SK-N-SH (cell line): ENCODE results near the gene P3R3URF.

ENCODE experiments used
- EP300 ChIP-seq, 2 experiments: IDR thresholded peaks; 2 replicates each; pipeline versions ENCODE4 v1.4.0 to v1.6.1; 2012; ENCODE audit warnings: borderline replicate concordance in 1 of 2, low read depth in 1 of 2, low read length in 1 of 2
- EZH2phosphoT487 ChIP-seq: fragments of 200-600 bp; sonication (generic); IDR thresholded peaks from 2 replicates; pipeline ENCODE4 v1.6.1; 2017; ENCODE audit warnings: low read depth, mixed run types, mild to moderate bottlenecking, antibody characterized with exemption, moderate library complexity, borderline replicate concordance
- GABPA ChIP-seq: IDR thresholded peaks from 2 replicates; pipeline ENCODE4 v1.4.0; 2012; ENCODE audit warnings: low read depth, mild to moderate bottlenecking
- RFX5 ChIP-seq: IDR thresholded peaks from 2 replicates; pipeline ENCODE4 v1.6.1; 2012; ENCODE audit warnings: mild to moderate bottlenecking, improper control_type of control experiment, low read length
- YY1 ChIP-seq: IDR thresholded peaks from 2 replicates; pipeline ENCODE4 v1.4.0; 2012; ENCODE audit warnings: low read depth, mild to moderate bottlenecking
- TF ChIP-seq, protein P1 (sequence below): fragments of 200-600 bp; sonication (generic); IDR thresholded peaks from 2 replicates; pipeline ENCODE4 v1.6.1; 2017; ENCODE audit warnings: antibody characterized with exemption, mild to moderate bottlenecking, moderate library complexity

DNA sequence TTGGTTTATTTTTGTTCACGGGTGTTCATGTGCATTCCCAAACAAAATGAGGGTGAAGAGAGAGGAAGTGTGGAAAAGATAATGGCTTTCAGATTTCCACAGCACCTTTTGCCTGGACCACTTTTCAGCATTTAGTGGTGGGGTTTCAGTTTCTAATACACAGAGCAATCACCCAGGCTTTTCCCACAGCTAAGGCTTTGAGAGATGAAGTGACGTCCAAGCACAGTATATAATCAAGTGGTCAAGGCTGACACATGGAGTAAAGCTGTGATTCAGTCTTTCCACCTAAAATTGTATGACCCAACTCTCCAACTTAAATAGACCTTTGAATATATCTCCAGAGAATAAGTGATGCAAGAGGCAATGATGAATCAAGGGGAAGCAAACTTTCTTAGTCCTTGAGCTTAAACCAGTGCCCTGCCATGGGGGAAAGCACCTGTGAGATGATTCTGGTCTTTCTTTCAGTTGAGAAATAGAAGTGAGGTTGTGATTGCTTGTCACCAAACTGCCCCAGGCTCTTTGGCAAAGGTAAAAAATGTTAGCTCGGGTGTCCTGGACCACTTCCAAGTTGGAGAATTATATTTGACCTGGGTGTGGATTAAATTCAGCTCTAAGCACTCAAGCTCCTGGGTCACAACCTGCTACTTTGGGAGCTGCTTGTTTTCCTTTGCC is 41.5 kb downstream of the P3R3URF start:
- no peak for TF ChIP-seq YY1
- TF ChIP-seq, protein P1, sequence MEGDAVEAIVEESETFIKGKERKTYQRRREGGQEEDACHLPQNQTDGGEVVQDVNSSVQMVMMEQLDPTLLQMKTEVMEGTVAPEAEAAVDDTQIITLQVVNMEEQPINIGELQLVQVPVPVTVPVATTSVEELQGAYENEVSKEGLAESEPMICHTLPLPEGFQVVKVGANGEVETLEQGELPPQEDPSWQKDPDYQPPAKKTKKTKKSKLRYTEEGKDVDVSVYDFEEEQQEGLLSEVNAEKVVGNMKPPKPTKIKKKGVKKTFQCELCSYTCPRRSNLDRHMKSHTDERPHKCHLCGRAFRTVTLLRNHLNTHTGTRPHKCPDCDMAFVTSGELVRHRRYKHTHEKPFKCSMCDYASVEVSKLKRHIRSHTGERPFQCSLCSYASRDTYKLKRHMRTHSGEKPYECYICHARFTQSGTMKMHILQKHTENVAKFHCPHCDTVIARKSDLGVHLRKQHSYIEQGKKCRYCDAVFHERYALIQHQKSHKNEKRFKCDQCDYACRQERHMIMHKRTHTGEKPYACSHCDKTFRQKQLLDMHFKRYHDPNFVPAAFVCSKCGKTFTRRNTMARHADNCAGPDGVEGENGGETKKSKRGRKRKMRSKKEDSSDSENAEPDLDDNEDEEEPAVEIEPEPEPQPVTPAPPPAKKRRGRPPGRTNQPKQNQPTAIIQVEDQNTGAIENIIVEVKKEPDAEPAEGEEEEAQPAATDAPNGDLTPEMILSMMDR = no peak
- TF ChIP-seq EZH2phosphoT487 = no peak
- TF ChIP-seq GABPA = no peak
- no peak for TF ChIP-seq RFX5
- no peak for TF ChIP-seq EP300 (IDR thresholded peaks at IDR 0.05; ENCODE audit: borderline replicate concordance in 1 of 2, low read depth in 1 of 2, low read length in 1 of 2)
